ENCODE data around the gene TMEM26.

The TMEM26 gene

DNA sequence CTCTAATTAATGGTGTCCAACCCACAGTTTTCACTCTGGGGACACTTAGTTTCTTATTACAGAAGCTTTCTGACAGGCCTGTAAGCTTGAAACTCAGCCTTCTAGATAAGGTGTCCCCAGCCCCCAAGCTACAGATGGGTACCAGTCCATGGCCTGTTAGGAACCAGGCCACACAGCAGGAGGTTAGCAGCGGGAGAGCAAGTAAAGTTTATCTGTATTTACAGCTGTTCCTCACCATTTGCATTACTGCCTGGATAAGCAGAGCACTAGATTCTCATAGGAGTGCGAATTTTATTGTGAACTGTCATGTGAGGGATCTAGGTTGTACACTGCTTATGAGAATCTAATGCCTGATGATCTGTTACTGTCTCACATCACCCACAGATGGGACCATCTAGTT is 93.7 kb downstream of the TMEM26 start:
- Histone ChIP-seq H3K4me1 (ENCODE audit: insufficient read depth, low read length) (no peaks in the 10 kb centered on the region), H3K4me3 (ENCODE audit: low read length) (no peak overlapping the region), H3K27ac (ENCODE audit: low read length) (no peak overlapping the region), H3K36me3 (ENCODE audit: insufficient read depth, low read depth, low read length) (no peaks in the 10 kb centered on the region), H3K9me3 (ENCODE audit: insufficient read depth, low read depth, low read length) (no peaks in the 10 kb centered on the region), H3K27me3 (ENCODE audit: insufficient read depth, low read length) (no peaks in the 10 kb centered on the region), H3K9ac (ENCODE audit: low read depth, low read length) (no peak overlapping the region)

DNA sequence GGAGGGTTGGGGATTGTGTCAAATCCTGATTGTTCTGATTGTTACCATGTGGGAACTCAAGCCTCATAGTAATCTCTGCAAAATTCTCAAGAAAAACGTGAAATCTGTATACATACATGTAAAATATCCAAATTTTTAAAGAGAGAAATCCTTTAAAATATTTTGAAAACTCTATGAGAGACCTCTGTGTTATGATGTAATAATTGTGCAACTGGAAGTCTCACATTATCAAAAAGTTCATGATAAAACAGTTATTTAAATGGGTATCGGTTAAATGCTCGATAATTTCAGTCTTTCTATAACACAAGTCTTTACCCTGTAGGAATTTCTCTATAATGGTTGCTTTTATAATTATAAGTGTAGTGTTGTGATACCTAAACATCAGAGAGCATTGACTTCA is 95.5 kb downstream of the TMEM26 start:
- H3K9ac ChIP-seq (ENCODE audit: low read depth, low read length), result no peak overlapping the region
- H3K9me3 ChIP-seq (ENCODE audit: insufficient read depth, low read depth, low read length), result no peaks in the 10 kb centered on the region
- no peaks in the 10 kb centered on the region for H3K36me3 ChIP-seq (ENCODE audit: insufficient read depth, low read depth, low read length)
- no peak overlapping the region for H3K27ac ChIP-seq (ENCODE audit: low read length)
- no peaks in the 10 kb centered on the region for H3K27me3 ChIP-seq (ENCODE audit: insufficient read depth, low read length)
- H3K4me1 ChIP-seq (ENCODE audit: insufficient read depth, low read length), result no peaks in the 10 kb centered on the region
- no peak overlapping the region for H3K4me3 ChIP-seq (ENCODE audit: low read length)
